Measurements from ENCODE around the gene RCC2.
"Not testable (repeated sequence)": the region's sequence is repeated elsewhere in the genome, so short reads cannot be mapped to it uniquely, and the experiment has no call there.

Gene RCC2

DNA sequence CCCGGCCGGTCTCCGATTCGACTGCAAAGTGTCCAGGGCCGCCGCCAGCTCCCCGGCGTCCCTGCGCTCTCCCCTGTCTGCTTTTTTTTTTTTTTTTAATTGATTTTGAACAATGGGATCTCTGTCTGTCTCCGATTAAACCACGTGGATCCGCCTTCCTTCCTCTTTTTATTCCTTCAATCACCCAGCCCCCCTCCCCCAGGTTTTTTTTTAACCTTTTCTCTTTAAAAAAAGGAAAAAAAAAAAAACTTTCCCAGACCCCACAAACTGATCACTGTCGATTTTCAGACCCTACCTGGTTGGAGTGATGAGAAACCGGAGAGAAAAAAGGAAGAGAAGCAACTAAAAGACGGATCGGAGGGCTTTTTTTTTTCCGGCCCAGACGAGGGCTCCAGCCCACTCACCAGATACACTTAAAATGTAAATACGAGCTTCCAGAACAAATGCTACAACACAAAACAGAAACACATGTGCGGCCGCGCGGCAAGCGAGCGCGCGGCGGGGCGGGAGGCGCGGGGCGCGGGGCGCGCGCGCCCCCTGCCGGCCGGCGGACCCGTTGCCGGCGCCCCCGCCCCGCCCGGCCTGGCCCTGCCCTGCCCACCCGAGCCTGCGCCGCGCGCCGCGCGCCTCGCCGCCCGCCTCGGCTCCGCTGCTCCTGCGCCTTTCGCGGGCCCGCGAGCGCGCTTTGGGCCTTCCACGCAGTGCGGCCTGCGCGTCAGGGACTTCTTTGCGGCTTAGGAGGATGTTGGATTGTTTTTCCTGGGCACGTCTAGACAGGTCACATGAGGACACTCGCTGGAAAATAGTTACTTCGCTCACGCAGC lies at the start of gene RCC2:
Gene RCC2 (minus strand): TSS at position 428 of the 824 bp plus-strand sequence. CDS start 1,163 bp downstream, outside the sequence.
- DNase-seq: peak; percentile 58 to 84

- no peak for DNase-seq
These were observed 46.8 kb upstream of the RCC2 start for GRCh38 chr1:17486242-17486641.

DNA sequence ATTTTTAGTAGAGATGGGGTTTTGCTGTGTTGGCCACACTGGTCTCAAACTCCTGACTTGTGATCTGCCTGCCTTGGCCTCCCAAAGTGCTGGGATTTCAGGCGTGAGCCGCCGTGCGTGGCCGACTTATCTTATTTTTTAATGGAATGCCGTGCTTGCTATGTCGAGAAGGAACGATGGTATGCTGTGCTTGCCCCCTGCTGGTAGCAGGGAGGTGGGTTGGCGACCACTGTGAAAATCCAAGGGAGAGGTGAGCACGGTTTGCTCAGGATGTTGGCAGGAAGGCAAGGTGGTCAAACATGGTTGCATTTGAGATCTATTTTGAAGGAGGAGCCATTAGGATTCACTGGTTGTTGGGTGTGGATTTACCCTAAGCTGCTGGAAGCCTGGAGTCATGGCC lies 45.8 kb upstream of the RCC2 start:
- DNase-seq: no peak

DNA sequence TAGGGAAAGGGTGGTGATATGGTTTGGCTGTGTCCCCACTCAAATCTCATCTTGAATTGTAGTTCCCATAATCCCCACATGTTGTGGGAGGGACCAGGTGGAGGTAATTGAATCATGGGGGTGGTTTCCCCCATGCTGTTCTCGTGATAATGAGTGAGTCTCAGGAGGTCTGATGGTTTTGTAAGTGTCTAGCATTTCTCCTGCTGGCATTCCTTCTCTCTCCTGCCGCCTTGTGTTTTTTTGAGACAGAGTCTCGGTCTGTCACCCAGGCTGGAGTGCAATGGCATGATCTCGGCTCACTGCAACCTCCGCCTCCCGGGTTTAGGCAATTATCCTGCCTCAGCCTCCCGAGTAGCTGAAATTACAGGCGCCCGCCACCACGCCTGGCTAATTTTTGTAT lies 42.5 kb upstream of the RCC2 start:
- not testable (repeated sequence) for DNase-seq

DNA sequence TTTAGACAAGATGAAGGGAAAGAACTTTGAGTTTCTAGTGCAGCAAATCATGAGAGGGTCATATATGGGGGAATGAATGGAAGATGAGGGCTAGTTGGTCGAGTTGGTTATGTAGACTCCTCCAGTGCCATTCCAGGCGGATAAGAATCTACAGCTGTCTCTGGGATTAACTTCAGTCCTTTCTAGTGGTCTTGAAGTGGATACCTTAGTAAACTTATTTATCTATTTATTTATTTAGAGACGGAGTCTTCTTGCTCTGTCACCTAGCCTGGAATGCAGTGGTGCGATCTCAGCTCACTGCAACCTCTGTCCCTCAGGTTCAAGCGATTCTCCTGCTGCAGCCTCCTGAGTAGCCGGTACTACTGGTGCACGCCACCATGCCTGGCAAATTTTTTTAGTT lies 41.4 kb upstream of the RCC2 start:
- DNase-seq: no peak

- DNase-seq: no peak
These were observed 36.3 kb upstream of the RCC2 start for GRCh38 chr1:17475752-17476151.

- DNase-seq: not testable (repeated sequence)
These were observed 35.5 kb upstream of the RCC2 start for GRCh38 chr1:17474836-17475555.

- no peak for DNase-seq
These were observed 33.3 kb upstream of the RCC2 start for GRCh38 chr1:17472814-17473213.

DNA sequence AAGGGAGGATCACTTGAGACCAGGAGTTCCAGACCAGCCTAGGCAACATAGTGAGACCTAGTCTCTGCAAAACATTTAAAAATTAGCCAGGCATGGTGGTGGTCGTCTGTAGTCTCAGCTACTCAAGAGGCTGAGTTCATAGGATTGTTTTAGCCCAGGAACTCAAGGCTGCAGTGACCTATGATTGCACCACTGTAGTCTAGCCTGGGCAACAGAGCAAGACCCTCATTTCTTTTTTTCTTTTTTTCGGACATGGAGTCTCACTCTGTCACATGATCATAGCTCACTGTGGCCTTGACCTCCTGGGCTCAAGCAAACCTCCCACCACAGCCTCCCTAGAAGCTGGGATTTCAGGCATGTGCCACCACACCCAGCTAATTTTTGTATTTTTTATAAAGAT lies 31.9 kb upstream of the RCC2 start:
- no peak for DNase-seq

GRCh38 chr1:17470021-17470799 lies 30.7 kb upstream of the RCC2 start:
- no peak for DNase-seq

DNA sequence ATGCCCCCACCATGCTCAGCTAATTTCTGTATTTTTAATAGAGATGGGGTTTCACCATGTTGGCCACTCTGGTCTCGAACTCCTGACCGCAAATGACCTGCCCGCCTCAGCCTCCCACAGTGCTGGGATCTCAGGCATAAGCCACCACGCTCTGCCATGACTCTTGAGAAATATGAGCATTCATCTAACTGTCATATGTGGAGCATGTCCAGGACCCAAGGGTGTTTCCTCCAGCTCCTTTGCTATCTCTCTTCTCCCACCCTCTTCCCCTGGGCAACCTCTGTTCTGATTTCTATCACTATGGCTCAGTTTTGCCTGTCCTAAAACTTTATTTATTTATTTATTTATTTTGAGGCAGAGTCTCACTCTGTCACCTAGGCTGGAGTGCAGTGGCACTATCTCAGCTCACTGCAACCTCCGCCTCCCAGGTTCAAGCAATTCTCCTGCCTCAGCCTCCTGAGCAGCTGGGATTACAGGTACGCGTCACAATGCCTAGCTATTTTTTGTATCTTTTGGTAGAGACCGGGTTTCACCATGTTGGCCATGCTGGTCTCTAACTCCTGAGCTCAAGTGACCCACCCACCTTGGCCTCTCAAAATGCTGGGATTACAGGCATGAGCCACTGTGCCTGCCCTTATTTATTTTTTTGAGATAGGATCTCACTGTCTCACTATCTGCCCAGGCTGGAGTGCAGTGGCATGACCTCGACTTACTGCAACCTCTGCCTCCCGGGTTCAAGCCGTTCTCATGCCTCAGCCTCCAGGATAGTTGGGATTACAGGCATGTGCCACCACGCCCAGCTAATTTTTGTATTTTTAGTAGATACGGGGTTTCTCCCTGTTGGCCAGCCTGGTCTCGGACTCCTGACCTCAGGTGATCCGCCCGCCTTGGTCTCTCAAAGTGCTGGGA lies 29.1 kb upstream of the RCC2 start:
- not testable (repeated sequence) for DNase-seq

GRCh38 chr1:17466359-17466758 lies 26.9 kb upstream of the RCC2 start:
- DNase-seq: no peak

- DNase-seq: no peak
These were observed 25.8 kb upstream of the RCC2 start for GRCh38 chr1:17465228-17465627.

- no peak for DNase-seq
These were observed 24.5 kb upstream of the RCC2 start for GRCh38 chr1:17463991-17464390.

DNA sequence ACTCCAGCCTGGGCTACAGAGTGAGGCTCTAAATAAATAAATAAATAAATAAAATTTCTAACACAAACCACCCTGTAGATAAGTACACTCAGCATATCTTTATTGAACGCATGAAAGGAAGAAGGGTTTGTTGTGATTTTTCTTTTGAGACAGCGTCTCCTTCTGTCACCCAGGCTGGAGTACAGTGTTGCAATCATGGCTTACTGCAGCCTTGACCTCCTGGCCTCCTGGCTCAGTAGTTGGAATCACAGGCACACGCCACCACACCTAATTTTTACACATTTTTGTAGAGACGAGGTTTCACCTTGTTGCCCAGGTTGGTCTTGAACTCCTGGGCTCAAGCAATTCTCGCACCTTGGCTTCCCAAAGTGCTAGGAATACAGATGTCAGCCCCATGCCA lies 23.2 kb upstream of the RCC2 start:
- no peak for DNase-seq

DNA sequence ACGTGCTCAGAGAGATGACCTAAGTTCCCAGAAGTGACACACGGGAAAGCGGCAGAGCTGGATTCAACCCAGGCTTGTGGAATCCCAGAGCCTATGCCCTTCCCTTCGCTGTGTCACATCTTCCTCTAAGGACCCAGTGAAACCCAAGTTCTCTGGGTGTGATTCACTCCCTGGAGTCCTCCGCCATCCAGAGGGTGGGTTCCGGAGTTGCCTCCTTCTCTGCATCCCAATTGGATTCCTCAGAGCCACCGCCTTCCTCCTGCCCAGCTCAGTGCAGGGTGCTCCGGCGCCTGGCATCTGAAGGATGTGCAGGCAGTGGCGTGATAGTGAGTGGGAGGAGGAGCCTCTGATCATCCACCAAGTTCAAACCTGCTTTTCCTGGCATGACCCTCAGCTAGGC lies 20.7 kb upstream of the RCC2 start:
- DNase-seq: no peak

DNA sequence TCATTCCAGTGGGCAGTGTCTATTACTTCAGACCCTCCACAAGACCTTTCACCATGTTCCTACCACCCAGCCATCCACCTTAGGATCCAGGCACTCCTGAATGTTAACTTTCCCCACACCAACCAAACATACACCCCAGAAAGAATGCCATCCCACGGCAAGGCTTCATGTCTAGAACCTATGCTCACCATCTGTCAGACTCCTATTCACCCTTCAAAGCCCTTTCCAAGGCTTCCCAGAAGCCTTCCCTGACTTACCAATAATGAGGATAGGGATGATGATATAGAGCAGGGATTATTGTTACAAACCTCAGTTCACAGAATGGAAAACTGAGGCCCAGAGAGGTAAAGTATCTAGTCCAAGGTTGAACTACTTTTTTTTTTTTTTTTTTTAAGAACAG lies 19.3 kb upstream of the RCC2 start:
- no peak for DNase-seq

GRCh38 chr1:17452686-17453085 lies 13.2 kb upstream of the RCC2 start:
- no peak for DNase-seq

DNA sequence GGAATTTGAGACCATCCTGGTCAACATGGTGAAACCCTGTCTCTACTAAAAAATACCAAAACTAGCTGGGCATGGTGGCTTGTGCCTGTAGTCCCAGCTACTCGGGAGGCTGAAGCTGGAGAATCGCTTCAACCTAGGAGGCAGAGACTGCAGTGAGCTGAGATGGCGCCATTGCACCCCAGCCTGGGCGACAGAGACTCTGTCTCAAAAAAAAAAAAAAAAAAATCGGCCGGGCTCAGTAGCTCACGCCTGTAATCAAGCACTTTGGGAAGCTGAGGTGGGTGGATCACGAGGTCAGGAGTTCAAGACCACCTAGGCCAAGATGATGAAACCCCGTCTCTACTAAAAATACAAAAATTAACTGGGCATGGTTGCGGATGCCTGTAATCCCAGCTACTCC lies 12.7 kb upstream of the RCC2 start:
- DNase-seq: not testable (repeated sequence)

GRCh38 chr1:17451731-17452130 lies 12.3 kb upstream of the RCC2 start:
- no peak for DNase-seq

GRCh38 chr1:17447501-17447992 lies 8.1 kb upstream of the RCC2 start:
- DNase-seq: no peak

- DNase-seq: no peak
These were observed 3.4 kb upstream of the RCC2 start for GRCh38 chr1:17442841-17443240.

All from NCI-H446 (cell line).